Ectodermal cell (in vitro differentiated cells): ENCODE results near the gene ARHGEF2.

Source experiments
- H3K27ac ChIP-seq: 2 replicates; pipeline ENCODE4 v1.7.0; 2013; ENCODE audit warnings: mild to moderate bottlenecking, low read depth, low read length; ENCODE audit not compliant: insufficient read depth, poor library complexity, severe bottlenecking
- H3K27me3 ChIP-seq: 2 replicates; pipeline ENCODE4 v1.7.0; 2013; ENCODE audit warnings: mild to moderate bottlenecking, low read length; ENCODE audit not compliant: insufficient read depth, control insufficient read depth, poor library complexity, severe bottlenecking
- H3K36me3 ChIP-seq: one replicate; pipeline ENCODE4 v1.7.0; 2013; ENCODE audit warnings: low read length; ENCODE audit not compliant: control insufficient read depth, insufficient read depth
- H3K4me1 ChIP-seq: one replicate; pipeline ENCODE4 v1.7.0; 2013; ENCODE audit warnings: low read length; ENCODE audit not compliant: control insufficient read depth, insufficient read depth
- H3K4me3 ChIP-seq: 2 replicates; pipeline ENCODE4 v1.7.0; 2013; ENCODE audit warnings: low read depth, low read length, control low read depth; ENCODE audit not compliant: insufficient read depth
- H3K9me3 ChIP-seq: 2 replicates; pipeline ENCODE4 v1.7.0; 2013; ENCODE audit warnings: mild to moderate bottlenecking, low read length, moderate library complexity; ENCODE audit not compliant: control insufficient read depth
- WGBS, 2 experiments: methylation state at CpG; one replicate each; pipeline ENCODE4 v1.1.7; 2013; ENCODE audit warnings: missing lambda C conversion rate in 2 of 2; 5-methylcytosine and 5-hydroxymethylcytosine counted together

ARHGEF2 gene

GRCh38 chr1:155977690-155978324 lies 540 bp downstream of the ARHGEF2 start:
- no peaks in the 10 kb centered on the region for H3K36me3 ChIP-seq
- H3K27me3 ChIP-seq = no peaks in the 10 kb centered on the region
- peak overlapping the region; percentile 61 for H3K4me3 ChIP-seq
- H3K9me3 ChIP-seq = no peaks in the 10 kb centered on the region
- 0% methylated on average over 52 of the region's 52 CpGs for WGBS, 2 experiments
- H3K27ac ChIP-seq = peak overlapping the region; percentile 92
- peaks cover 30% of the 10 kb centered on the region for H3K4me1 ChIP-seq

GRCh38 chr1:155976913-155977689 lies 1.2 kb downstream of the ARHGEF2 start:
- Histone ChIP-seq H3K4me3 (peak overlapping the region; percentile 61), H3K9me3 (no peaks in the 10 kb centered on the region), H3K4me1 (peaks cover 35% of the 10 kb centered on the region), H3K36me3 (no peaks in the 10 kb centered on the region), H3K27ac (peak overlapping the region; percentile 92), H3K27me3 (no peaks in the 10 kb centered on the region)
- WGBS, 2 experiments = 4 to 6% methylated on average over 5 of the region's 5 CpGs

GRCh38 chr1:155976062-155976912 lies 2.1 kb downstream of the ARHGEF2 start:
- no peaks in the 10 kb centered on the region for H3K27me3 ChIP-seq
- no peaks in the 10 kb centered on the region for H3K36me3 ChIP-seq
- no peaks in the 10 kb centered on the region for H3K9me3 ChIP-seq
- WGBS, 2 experiments = 0 to 2% methylated on average over 12 to 13 of the region's 14 CpGs
- H3K27ac ChIP-seq = peak overlapping the region; percentile 71
- H3K4me1 ChIP-seq = peaks cover 42% of the 10 kb centered on the region
- H3K4me3 ChIP-seq = peak overlapping the region; percentile 61

- H3K27ac ChIP-seq = peak overlapping the region; percentile 71
- no peaks in the 10 kb centered on the region for H3K9me3 ChIP-seq
- H3K27me3 ChIP-seq = no peaks in the 10 kb centered on the region
- H3K4me1 ChIP-seq = peaks cover 50% of the 10 kb centered on the region
- H3K36me3 ChIP-seq = no peaks in the 10 kb centered on the region
- 19 to 26% methylated on average over 4 of the region's 4 CpGs for WGBS, 2 experiments
- peak overlapping the region; percentile 61 for H3K4me3 ChIP-seq
These were observed 2.8 kb downstream of the ARHGEF2 start for GRCh38 chr1:155975375-155976061.

- H3K27ac ChIP-seq = no peak overlapping the region
- H3K27me3 ChIP-seq = no peaks in the 10 kb centered on the region
- no peaks in the 10 kb centered on the region for H3K36me3 ChIP-seq
- 77 to 78% methylated on average over 13 of the region's 13 CpGs for WGBS, 2 experiments
- H3K4me3 ChIP-seq = peak overlapping the region; percentile 61
- no peaks in the 10 kb centered on the region for H3K9me3 ChIP-seq
- peaks cover 51% of the 10 kb centered on the region for H3K4me1 ChIP-seq
These were observed 3.9 kb downstream of the ARHGEF2 start for GRCh38 chr1:155974208-155975115.

GRCh38 chr1:155973723-155974122 lies 4.6 kb downstream of the ARHGEF2 start:
- H3K27ac ChIP-seq = no peak overlapping the region
- peaks cover 56% of the 10 kb centered on the region for H3K4me1 ChIP-seq
- H3K36me3 ChIP-seq = no peaks in the 10 kb centered on the region
- no peak overlapping the region for H3K4me3 ChIP-seq
- no peaks in the 10 kb centered on the region for H3K9me3 ChIP-seq
- H3K27me3 ChIP-seq = no peaks in the 10 kb centered on the region
- WGBS, 2 experiments = 87 to 91% methylated on average over 2 to 3 of the region's 3 CpGs

- Histone ChIP-seq H3K9me3 (no peaks in the 10 kb centered on the region), H3K4me1 (peaks cover 71% of the 10 kb centered on the region), H3K4me3 (no peak overlapping the region), H3K27ac (no peak overlapping the region), H3K36me3 (no peaks in the 10 kb centered on the region), H3K27me3 (no peaks in the 10 kb centered on the region)
- 93 to 94% methylated on average over 9 of the region's 9 CpGs for WGBS, 2 experiments
These were observed 6.2 kb downstream of the ARHGEF2 start for GRCh38 chr1:155971910-155972809.

GRCh38 chr1:155970531-155971167 lies 7.7 kb downstream of the ARHGEF2 start:
- 51 to 54% methylated on average over 11 of the region's 11 CpGs for WGBS, 2 experiments
- H3K27me3 ChIP-seq = no peaks in the 10 kb centered on the region
- H3K4me3 ChIP-seq = no peak overlapping the region
- peaks cover 73% of the 10 kb centered on the region for H3K4me1 ChIP-seq
- H3K27ac ChIP-seq = no peak overlapping the region
- H3K9me3 ChIP-seq = no peaks in the 10 kb centered on the region
- peaks cover 10% of the 10 kb centered on the region for H3K36me3 ChIP-seq
